GM18517 (cell line): ENCODE results near the gene LRP3.
A peak's percentile ranks its signal among the peaks of the same experiment; 100 is the strongest.

Experiments used
- ATAC-seq: cut with Tn5 transposase; IDR thresholded peaks from one replicate; pipeline ENCODE4 v1.9.1; 2021; ENCODE audit warnings: mild to moderate bottlenecking, moderate library complexity; ENCODE audit not compliant: unreplicated experiment

Gene LRP3

DNA sequence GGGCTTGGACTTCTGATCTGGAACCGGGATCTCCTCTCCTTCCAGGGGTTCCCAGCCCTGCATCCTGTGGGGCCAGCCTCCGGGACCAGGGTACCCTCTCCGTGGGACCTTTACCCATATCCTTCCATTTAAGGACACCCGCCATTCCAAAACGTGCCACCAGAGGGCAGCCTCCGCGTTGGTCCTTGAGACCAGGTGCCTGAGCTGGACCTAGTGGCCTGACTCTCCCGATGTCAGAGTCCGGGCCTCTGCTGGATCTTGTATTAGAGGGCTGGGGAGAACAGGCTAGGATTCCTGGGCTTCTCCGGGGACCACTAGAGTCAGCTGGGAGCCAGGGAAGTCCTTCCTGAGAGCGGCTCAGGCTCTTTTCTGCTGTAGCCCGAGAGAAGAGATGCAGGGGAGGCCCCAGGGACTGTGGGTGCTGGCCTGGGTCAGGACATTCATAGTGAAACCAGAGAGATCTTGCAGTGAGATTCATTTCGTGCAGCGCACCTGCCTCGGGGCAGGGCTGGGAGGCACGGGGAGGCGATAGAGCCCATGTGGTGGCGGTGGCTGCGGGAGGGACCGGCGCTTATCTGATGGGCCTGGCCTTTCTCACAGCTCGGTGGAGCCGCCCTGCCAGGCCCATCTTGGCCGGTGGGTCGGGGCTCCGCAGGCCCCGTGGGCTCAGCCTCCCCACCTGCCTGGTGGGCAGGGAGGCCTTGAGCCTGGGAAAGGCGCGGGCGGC lies 41.3 kb downstream of the LRP3 start:
- ATAC-seq: peak; percentile 96

DNA sequence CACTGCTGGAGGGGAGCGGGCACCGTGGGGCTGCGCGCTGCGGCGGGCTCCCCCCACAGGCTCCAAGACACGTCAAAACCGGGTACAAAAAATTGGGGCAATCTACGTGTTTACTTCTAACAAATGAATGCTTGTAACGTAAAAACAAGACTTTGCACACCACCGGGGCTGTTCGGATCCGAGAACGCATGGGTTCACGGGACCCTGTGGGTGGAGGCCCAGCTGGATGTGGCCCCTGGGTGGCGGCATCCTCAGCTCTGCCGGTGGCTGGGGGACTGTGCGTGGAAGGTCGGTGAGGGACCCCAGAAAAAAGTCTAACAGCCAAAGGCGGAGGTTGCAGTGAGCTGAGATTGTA lies 41.8 kb downstream of the LRP3 start:
- no peak for ATAC-seq

DNA sequence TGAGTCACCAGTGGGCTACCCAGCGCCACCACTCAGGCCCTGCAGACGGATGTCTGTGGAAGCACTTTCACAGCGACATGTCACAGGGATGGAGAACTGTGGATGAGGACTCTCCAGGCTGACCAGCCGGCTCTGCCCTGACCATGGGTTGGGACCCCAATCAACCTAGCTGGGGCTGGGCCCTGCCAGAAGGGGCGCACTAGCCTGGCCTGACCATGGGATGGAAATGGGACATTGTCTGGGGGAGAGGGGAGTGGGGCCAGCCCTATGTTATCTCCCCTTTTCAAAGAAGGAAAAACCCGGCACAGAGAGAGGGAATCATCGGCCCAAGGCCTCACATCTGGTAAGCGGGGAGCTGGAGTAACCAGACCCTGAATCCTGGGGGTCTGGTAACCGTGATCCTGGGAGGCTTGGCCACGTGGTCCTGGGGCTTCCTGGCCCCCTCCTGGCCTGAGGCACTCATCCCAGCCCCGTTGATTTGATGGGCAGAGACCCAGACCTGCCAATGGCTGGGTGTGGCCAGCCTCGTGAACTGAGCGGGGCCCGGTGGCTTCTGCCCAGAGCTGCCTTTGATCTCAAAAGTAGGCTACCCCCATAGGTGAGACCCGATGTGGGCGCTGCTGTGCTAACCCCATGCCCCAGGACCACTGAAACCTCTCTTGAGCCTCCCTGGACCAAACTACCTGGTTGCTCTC lies 42.7 kb downstream of the LRP3 start:
- ATAC-seq: no peak

DNA sequence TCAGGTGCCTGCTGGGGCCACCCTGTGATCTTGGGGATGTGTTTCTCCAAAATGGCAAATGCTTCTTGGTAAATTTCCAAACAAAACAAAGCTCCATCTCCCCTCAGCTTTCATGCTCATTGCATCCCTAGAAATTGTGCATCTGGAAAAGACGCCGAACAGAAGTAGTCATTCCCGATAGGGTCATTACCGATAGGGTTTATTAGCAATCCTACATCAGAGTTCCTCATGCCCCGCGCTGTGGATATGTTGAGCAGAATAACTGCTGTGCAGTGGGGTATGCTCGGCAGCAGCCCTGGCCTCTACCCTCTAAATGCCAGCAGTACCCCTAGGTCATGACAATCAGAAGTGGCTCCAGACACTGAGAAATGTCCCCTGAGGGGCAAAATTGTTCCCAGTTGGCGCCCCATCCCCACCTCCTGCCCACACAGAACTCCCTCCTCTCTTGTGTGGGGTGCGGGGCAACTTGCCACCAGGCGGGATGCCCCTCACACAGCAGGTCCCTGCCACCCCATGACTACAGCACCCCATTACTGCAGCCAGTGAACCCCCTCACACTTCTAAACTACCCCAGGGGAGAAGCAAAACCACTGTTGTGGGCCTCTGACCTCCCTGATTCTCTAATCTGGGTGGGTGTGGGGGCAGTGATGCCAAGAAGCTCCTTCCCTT lies 44.5 kb downstream of the LRP3 start:
- no peak for ATAC-seq

DNA sequence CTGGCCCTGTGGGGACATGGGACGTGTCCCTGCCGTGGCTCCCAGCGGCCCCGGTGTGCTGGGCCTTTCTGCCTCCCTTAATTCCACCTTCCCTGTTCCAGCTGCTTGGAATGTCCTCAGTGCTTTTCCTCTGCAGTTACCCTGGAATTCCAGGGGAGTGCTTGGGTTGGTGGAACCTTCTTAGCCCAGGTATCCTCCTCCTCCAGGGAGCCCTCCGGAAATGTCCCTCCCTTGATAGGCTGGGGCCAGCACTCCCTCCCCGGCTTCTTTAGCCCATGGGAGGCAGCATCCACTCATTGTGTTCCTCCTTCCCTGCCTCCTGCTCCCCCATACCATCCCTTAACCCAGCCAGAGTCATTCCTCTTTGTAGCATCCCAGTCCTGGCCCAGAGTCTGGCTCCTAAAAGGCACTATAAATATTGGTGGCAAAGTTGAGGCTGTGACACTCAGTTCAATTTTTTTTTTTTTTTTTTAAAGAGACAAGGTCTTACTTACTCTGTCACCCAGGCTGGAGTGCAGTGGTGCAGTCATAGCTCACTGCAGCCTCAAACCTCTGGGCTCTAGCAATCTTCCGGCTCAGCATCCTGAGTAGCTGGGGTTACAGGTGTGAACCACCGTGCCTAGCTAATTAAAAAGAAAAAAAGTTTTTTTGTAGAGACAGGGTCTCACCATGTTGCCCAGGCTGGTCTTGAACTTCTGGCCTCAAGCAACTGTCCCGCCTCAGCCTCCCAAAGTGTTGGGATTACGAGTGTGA lies 45.3 kb downstream of the LRP3 start:
- ATAC-seq: no peak

DNA sequence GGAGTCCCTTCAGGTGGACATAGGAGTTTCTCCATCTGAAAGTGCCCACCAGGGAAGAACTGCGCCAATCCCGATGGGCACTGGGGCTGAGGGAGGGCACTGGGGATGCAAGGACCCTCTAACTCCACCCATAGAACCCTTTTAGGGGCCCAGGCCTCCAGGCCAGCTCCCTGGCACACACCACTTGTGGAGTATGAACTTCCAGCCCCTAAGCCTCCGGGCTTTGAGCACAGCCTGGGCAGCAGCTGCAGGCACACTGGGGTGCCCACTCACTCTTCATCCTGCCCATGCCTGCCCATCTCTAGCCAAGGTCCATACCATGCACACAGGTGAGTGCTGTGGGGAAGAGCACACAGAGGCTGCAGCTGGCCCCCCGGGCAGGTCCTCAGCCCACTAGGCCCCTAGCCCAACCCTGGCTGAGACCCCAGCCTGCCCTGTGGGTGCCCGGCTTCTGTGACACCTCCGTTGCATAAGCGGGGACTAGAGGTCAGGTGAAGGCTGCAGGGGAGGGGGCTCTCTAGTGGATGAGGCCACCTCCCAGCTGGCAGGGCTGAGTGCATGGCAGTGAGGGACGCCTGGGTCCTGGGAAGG lies 46.1 kb downstream of the LRP3 start:
- no peak for ATAC-seq

DNA sequence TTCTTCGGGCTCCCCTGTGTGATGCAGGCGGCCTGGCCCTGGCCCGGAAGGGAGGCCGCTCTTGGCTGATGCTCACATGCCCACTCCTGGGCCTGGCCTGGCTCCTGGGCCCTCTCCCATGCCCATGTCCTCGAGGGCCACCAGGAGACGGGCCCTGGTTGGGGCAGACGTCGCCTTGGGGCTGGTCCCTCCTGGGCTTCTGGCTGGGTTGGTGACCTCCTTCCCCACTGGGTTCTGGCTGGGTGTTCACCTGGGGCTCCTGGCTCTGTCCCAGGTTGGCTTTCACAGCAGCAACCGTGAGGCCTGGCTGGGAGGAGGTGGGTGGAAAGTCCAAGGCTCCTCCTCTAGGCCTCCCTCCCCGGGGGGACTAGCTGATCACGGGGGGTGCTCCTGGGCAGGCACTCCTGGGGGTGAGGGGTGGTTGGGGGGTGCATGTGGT lies 47.0 kb downstream of the LRP3 start:
- no peak for ATAC-seq

DNA sequence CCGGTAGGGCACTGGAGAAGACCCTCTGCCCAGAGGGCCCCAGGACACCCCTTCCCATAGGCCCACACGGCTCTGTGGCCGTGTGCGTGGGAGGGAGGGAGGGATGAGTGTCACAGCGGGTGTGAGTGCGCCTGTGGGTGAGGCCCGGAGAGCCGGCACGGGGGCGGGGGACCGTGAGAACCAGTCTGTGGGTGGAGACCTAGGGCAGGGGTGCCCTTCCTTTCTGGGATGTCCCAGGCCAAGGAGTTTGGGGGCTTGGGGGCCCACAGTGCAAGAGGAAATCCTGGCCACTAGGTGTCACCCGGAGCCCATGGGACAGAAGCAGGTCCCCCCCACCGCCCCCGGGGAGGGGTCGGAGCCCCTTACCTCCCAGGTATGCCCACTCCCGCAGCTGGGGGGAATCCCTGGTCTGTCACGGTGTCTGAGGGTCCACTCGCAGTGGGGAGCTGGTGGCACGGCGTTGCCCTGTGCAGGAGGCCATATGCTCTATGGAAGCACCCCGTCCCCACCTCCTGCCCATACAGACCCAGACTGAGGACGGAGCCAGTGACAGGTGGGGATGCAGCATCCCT lies 47.5 kb downstream of the LRP3 start:
- no peak for ATAC-seq

DNA sequence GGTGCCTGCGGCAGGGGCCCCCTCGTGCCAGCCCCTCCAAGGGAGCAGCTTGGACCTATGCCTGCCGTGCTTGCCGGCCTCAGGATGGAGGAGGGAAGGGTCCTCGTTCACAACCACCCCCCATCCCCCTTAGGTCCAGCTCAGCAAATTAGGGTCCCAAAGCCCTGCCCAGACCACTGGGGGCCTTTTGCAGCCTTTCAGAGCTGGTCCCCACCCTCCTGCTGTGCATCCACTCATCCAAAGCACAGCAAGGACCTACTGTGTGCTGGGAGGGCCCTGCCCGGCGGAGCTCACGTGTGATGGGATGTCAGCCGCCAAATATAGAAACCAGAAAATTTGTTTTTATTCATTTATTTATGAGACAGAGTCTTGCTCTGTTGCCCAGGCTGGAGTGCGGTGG lies 48.0 kb downstream of the LRP3 start:
- ATAC-seq: no peak

DNA sequence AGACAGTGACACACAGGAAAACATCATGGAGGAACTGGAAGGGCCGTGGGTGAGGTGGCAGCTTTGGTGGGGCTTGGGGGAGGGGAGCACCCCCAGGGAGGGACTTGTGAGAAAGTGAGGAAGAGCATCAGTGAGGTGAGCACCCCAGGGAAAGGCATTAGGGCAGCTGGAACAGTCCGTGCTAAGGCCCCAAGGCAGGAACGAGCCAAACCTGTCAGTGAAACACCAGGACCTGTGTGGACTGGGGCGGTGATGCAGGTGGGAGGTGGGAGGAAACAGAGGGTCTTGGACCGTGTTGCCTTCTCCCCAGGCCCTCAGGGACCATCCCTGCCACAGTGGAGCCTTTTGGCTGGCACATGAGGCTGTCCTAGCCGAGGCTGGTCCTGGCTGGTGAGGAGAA lies 48.8 kb downstream of the LRP3 start:
- ATAC-seq: no peak

DNA sequence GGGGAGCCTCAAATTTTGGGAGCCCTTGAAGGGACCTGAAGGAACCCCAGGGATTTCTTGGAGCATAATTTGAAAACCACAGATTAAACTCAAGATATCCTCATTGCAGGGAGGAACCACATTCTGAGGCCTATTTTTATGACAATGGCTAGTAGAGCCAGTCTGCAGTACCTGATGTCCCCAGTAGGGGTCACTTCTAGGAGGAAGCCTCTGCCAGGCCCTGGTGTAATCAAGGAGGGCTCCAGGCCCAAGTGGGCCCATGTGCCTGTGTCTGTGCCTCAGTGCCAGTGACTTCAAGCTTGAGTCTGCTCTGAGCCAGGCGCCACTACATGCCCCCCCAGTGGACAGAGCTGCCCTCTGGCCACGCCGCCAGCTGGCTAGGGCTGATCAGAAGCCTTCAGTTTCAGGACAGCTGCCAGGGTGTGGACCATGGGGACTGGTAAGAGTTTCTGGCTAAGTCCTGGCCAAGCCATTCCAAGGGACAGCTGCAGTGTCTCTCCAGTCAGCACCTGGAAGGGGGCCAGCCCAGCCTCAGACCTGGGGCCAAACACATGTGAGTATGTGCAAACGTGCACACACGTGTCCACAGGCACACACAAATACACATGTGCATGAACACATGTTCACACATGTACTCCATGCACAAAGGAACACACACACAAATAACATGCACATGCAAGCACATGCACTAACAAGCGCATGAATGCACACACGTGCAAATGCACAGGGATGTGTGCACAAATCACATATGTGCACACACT lies 52.0 kb downstream of the LRP3 start:
- no peak for ATAC-seq

DNA sequence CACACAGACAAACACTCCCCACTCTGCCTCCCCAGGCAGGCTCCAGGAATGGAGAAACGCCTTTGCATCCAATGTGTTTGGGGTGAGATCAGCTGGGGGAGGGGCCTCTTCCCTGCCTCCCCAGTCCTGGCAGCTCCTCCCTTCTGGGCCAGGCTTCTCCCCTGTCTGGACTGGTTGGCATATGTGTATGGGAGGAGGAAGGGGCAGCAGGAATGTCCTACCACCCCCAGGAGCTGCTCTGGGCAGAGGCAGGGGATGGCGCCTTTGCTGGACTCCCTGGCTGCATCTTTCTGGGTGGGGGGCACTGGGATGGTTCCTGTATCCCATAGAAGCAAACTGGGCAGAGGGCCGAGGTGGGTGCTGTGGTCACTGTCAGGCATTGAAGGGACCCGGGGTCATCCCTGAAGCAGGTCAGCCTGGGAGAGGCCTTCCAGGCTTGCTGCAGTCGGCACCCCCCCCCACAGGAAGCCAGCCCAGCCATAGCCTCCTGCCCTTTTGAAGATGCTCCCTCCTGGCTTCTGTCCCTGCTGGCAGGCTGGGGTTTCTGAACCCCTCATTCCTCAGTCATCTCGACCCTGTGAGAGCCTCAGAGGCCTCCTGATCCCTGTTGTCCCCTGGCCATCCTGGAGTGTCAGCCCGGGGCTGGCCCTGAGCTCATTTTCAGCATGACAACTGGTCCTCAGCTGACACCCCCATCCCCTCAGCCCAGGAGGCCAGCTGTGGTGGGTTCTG lies 52.7 kb downstream of the LRP3 start:
- no peak for ATAC-seq

DNA sequence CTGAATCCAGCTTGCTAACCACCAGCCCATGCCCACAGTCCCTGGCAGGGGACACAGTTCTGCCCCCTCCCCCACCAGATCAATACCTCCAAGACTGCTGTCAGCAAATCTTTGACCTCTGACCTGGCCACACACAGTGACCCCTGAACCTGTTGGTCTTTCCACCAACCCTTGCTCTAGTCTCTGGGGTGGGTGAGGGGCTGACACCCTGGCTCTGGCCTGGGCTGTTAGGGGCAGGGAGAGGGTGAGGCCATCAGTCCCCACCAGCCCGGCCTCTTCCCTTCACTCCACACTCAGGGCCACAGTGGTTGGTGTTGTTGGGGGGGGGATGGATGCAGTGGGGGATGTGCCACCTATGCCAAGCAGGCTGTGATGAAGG lies 53.3 kb downstream of the LRP3 start:
- no peak for ATAC-seq

DNA sequence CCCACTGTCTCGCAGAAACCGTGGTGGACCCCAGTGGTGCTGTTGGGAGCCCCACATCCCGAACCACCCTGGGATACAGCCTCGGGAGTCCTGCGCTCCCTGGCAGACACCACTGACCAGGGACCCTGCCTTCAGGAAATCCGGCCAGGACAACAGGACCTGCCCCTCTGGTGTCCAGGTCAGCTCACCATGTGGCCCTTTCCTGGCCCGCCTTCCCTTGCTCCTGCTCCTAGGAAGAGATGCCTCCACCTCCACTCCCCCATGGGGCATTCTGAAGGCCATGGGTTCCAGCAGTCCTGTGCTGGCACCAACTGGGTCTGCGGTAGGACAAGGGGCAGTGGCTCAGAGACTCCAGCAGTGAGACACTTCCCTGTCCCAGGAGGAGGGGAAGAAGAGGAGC lies 54.0 kb downstream of the LRP3 start:
- no peak for ATAC-seq

DNA sequence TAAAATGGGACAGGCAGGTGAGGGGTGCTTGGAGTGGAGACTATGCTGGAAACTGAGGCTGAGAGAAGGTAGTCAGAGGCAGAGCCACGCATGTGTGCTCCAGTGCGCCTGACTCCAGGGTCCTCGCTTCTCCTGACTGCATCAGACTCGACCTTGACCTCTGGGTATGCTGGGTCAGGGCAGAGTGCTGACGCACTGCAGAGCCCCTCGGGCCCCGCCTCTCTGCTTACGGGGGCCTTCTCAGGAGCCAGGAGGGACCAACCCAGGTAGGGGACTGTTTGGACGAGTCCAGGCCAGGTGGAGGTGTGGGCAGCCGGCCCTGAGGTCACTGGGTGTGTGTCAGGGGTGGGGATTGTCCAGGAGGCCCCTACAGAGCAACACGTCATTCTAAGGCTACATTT lies 54.4 kb downstream of the LRP3 start:
- ATAC-seq: no peak

DNA sequence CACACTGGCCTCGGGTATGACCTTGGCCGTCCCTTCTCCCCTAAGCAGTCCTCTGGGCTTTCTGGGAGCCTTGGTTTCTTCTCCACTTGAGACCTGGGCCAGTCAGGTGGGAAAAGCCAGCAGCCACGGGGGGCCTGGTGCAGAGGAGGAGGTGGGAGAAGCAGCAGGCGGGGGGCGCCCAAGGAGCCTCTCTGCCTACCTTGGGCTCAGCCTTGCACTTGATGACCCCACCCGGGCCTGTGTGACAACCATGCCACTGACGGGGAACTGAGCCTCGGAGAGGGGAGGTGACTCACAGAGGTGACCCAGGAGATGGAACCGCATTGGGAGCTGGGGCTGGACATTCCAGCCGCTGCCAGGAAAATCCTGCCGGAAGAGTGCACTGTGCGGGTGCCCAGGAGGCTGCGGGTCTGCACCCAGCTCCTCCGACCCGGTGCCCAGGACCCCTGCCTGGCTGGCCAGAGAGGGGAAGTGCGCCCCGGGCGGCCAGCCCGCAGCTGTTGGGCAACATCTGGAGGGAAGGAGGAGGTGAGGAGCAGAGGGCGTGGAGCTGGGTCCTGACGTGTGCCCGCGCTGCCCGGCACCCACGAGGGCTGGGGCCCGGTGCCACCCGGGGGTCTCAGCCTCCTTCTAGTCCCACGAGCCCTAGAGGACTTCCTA lies 55.0 kb downstream of the LRP3 start:
- no peak for ATAC-seq

DNA sequence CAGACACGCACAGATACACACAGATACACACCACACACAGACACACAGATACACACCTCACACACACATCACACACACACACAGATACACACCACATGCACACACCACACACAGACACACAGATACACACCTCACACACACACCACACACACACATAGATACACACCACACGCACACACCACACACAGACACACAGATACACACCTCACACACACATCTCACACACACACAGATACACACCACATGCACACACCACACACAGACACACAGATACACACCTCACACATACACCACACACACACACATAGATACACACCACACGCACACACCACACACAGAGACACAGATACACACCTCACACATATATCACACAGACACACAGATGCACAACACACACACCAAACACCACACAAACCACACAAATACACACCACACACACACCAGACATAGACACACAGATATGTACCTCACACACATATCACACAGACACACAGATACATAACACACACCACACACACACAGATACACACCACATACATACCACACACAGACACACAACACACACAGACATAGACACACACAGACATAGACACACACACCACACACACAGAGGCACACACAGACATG lies 55.7 kb downstream of the LRP3 start:
- ATAC-seq: no peak

DNA sequence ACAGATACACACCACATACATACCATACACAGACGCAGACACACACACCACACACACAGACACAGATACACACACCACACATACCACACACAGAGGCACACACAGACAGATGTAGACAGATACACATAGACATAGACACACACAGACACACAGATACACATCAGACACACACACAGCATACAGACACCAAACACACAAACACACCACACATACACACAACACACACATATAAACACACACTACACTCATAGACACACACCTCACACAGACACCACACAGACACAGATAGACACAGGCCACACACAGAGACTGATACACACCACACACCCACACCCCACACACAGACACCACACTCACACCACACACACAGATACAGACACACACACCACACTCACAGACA lies 56.4 kb downstream of the LRP3 start:
- no peak for ATAC-seq
